LNCaP clone FGC (cell line): ENCODE data around the gene LYL1.

Experiments
- DNase-seq: peaks from one replicate; pipeline ENCODE4 v3.0.0-alpha.2; 2011; ENCODE audit warnings: low read depth
- H3K4me3 ChIP-seq: 2 replicates; pipeline ENCODE4 v1.5.1; 2011; ENCODE audit warnings: mild to moderate bottlenecking, low read depth, low read length, control low read depth
- TF ChIP-seq, protein P1 (sequence below): IDR thresholded peaks from 2 replicates; pipeline ENCODE4 v1.5.1; 2012; ENCODE audit warnings: mild to moderate bottlenecking; ENCODE audit not compliant: control insufficient read depth, insufficient read depth; ENCODE audit errors: extremely low read depth

The LYL1 gene

DNA sequence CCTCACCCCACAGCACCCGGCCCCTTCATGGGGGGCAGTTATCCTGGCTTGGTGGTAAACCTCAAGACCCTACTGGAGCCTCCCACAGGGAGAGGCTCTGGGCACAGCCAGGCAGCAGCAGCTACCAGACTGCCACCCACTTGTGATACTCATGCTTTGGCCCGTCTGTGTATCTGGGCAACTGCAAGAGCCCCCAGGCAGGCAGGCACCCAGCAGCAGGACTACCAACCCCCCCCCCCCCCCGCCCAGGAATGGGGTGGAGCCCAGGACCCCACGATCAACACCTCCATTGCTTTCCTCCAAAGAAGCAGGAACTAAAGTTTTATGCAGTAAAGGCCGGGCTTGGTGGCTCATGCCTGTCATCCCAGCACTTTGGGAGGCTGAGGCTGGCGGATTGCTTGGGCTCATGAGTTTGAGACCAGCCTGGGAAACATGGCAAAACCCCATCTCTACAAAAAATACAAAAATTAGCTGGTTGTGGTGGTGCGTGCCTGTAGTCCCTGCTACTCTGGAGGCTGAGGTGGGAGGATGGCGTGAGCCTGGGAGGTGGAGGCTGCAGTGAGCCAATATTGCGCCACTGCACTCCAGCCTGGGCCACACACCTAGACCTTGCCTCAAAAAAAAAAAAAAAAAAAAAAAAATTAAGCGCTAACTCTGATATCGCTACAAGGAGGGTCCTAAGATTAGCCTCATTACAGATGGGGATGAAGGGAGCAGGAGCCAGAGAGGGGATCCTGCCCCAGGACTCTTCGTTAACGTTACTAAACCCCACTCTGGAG is 1.1 kb upstream of the LYL1 start:
- H3K4me3 ChIP-seq = no peak overlapping the region
- no peak for DNase-seq
- TF ChIP-seq, protein P1, sequence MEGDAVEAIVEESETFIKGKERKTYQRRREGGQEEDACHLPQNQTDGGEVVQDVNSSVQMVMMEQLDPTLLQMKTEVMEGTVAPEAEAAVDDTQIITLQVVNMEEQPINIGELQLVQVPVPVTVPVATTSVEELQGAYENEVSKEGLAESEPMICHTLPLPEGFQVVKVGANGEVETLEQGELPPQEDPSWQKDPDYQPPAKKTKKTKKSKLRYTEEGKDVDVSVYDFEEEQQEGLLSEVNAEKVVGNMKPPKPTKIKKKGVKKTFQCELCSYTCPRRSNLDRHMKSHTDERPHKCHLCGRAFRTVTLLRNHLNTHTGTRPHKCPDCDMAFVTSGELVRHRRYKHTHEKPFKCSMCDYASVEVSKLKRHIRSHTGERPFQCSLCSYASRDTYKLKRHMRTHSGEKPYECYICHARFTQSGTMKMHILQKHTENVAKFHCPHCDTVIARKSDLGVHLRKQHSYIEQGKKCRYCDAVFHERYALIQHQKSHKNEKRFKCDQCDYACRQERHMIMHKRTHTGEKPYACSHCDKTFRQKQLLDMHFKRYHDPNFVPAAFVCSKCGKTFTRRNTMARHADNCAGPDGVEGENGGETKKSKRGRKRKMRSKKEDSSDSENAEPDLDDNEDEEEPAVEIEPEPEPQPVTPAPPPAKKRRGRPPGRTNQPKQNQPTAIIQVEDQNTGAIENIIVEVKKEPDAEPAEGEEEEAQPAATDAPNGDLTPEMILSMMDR = no peak

DNA sequence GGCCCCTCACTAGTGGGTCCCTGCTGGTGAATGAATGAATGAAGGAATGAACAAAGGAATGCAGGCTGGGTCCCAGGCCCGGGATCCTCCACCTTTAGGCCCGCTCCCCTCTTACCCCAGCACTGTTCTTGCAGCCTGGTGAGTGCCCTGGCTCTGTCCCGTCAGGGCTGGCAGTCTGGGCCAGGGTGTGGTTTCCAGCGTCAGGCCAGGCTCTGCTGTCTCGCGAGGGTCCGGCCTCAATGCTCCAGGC is 317 bp downstream of the LYL1 start:
- TF ChIP-seq, protein P1 = no peak
- H3K4me3 ChIP-seq = no peak overlapping the region
- DNase-seq = no peak

DNA sequence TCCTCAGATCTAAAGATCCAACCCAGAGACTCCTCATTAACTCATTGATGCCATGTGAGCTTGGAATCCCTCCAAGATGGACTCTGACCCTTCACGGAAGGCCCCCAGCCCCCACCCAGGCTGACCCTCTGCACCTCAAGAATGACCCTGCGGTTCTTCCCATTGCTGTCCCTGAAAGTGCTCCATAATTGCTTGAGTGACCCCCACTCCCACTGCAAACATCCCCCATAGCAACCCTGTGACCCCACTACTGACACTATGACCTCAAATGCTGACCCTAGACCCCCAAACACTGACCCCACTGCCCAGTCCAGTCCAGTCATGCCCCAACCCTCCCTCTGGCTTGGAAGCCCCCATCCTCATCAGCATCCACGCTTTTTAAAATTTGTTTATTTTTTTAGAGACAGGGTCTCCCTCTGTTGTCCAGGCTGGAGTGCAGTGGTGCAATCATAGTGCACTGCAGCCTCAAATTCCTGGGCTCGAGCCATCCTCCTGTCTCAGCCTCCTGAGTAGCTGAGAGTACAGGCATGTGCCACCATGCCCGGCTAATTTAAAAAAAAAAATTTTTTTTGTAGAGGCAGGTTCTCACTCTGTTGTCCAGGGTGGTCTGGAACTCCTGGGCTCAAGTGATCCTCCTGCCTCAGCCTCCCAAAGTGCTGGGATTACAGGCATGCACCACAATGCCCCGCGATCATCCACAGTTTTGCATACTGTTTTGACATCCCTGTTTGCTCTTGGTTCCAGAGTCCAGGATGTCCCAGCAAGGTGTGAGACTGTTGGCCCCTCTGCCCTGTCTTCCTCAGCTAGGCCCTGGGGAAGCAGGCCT is 855 bp downstream of the LYL1 start:
- DNase-seq = no peak
- TF ChIP-seq, protein P1 = no peak
- no peak overlapping the region for H3K4me3 ChIP-seq

DNA sequence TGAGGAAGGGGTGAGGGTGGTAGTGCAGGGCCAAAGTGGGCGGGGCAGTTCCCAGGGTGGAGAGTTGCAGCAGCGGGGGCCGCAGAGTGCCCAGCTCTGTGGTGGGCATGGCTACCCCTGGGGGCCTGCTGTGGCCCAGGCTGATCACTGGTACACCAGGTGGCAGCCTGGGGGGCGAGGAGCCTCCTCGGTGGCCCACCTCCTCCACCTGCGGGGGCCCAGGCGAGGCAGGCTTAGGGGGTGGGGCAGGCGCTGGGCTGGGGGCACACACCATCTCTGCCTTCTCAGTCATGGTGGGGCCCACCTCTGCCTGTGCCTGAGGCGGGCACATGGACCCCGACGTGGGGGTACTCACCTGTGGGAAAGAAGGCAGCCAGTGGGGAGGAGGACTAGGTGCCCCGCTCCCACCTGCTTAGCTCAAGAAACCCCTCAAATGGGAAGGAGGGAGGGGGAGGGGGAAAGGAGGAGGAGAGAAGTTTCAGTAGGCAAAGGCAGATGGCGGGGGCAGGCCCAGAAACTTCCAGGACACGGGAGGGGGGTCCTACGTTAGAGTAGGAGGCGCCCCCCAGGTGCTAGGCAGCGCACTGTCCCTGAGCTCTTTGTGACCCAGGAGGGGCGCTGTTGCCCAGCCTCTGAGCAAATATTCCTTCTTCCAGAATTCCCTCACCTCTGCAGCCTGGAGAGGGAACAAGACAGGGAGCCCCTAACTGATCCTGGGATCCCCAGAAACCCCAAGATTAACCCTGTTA is 1.6 kb downstream of the LYL1 start:
- TF ChIP-seq, protein P1 = no peak
- H3K4me3 ChIP-seq = no peak overlapping the region
- no peak for DNase-seq

DNA sequence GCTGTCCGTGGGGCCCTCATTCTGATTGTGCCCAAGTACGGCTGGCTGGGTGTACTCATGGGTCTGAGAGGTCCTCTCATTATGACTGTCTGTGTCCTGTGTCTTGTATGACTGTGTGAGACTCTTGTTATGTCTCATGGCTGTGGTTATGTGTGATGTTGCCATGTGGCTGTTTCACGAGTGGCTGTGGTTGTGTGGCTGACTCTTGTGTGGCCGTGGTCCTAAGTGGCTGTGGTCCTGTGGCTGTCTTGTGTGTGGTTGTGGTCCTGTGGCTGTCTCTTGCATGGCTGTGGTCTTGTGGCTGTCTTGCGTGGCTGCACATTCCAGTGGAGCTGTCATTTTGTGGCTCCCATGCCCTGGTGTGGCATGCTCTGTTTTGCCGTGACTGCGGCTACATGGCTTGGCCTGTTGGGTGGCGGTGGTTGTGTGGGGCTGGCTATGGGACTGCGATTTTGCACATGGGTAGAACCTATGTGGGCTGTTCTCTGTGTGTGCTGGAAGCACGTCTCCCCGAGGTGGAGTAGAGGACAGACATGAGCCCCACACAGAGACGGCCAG is 2.5 kb downstream of the LYL1 start:
- TF ChIP-seq, protein P1 = no peak
- no peak overlapping the region for H3K4me3 ChIP-seq
- no peak for DNase-seq

DNA sequence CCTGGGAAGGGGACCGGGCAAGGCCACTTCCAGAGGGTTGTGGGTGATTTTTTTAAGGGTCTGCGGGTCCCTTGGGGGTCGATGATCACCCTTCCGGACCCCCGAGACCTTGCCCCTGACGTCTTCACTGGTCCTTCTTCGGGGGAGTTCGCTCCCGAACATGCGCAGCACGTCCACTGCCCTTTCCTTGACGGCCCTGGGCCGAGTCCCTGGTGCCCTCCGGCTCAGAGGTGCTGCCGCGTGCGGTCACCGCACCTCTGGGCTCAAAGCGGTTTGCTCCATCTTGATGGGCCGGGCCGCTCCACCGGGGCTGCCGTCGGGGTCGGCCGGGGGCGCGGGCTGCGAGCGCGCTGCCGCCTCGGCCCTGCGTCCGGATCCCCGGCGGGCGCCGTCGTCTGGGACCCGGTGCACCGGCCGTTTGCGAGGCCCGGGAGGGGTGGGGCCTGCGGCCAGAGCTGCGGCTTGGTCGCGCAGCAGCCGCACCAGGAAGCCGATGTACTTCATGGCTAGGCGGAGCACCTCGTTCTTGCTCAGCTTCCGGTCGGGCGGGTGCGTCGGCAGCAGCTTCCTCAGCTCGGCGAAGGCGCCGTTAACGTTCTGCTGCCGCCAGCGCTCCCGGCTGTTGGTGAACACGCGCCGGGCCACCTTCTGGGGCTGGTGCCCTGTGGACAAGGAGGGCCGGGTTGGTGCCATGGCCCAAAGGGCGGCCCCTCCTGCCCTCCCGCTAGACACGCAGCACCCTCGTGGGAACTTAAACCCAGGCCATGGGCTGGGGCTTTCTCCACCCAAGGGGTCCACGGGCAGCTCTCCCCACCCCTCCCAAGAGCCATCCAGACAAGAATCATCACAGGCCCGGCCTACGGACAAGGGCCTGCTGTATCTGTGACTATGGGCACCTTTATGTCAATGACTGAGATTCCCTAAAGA is 3.3 kb downstream of the LYL1 start:
- H3K4me3 ChIP-seq = no peak overlapping the region
- DNase-seq = no peak
- TF ChIP-seq, protein P1 = no peak
